ENCODE data around the gene C4orf17. TPM values are rescaled to one million over a fixed set of nuclear protein-coding genes. Genes with fewer than 3 reads are reported as not detected.
"Not testable (repeated sequence)": the region's sequence is repeated elsewhere in the genome, so short reads cannot be mapped to it uniquely, and the experiment has no call there.

The C4orf17 gene
- total and polyA plus RNA-seq, 9 donors, result not detected

DNA sequence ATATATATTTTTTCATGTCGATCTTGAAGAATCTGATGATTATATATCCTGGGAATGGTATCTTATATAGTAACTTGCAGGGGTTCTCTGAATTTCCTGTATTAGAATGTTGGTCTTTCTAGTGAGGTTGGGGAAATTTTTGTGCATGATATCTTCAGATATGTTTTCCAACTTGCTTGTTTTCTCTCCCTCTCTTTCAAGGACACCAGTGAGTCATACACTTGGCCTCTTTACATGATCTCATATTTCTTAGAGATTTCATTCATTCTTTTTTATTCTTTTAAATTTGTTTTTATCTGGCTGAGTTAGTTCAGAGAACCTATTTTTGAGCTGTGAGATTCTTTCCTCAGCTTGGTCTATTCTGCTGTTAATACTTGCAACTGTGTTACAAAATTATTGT is 27.2 kb upstream of the C4orf17 start:
- H3K9me3 ChIP-seq, result peaks cover 0 to 10% of the 10 kb centered on the region in 2 donors
- DNase-seq, result no peak
- no peaks in the 10 kb centered on the region for H3K27me3 ChIP-seq
- intact Hi-C loops (cut with DNase I), result no loop called here
- peaks cover 2% of the 10 kb centered on the region for H3K4me1 ChIP-seq (ENCODE audit: insufficient read depth)
- H3K4me3 ChIP-seq, result no peak overlapping the region
- no peaks in the 10 kb centered on the region for H3K36me3 ChIP-seq
- 75 to 93% (median 84%) methylated on average over 1 of the region's 1 CpG for WGBS, 3 donors
- TF ChIP-seq POLR2A (IDR thresholded peaks at IDR 0.05) (no peak), EP300 (IDR thresholded peaks at IDR 0.05) (no peak)
- TF ChIP-seq, protein P1, sequence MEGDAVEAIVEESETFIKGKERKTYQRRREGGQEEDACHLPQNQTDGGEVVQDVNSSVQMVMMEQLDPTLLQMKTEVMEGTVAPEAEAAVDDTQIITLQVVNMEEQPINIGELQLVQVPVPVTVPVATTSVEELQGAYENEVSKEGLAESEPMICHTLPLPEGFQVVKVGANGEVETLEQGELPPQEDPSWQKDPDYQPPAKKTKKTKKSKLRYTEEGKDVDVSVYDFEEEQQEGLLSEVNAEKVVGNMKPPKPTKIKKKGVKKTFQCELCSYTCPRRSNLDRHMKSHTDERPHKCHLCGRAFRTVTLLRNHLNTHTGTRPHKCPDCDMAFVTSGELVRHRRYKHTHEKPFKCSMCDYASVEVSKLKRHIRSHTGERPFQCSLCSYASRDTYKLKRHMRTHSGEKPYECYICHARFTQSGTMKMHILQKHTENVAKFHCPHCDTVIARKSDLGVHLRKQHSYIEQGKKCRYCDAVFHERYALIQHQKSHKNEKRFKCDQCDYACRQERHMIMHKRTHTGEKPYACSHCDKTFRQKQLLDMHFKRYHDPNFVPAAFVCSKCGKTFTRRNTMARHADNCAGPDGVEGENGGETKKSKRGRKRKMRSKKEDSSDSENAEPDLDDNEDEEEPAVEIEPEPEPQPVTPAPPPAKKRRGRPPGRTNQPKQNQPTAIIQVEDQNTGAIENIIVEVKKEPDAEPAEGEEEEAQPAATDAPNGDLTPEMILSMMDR (IDR thresholded peaks at IDR 0.05), result no peak
- no peak overlapping the region for H3K27ac ChIP-seq

DNA sequence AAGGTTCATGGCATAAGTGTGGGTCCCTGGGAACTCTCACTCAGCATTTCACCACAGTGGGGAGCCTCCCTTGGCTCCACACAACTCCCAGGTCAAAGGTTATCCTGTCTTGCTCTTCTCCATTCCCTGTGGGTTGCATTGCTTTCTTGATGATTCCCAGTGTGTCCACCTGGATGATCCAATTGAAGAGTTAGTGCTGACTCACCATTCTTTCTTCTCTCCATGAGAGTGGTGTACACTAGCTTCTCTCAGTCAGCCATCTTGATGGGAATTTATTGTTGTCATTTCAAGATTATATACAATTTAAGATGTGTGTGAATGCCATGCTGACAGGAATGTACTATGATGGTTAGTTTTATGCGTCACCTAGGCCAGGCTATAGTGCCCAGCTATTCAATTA is 25.6 kb upstream of the C4orf17 start:
- H3K36me3 ChIP-seq, result no peaks in the 10 kb centered on the region
- H3K27me3 ChIP-seq, result no peaks in the 10 kb centered on the region
- WGBS, 3 donors, result 90 to 100% (median 93%) methylated on average over 1 of the region's 1 CpG
- H3K4me3 ChIP-seq, result no peak overlapping the region
- TF ChIP-seq, protein P1 (IDR thresholded peaks at IDR 0.05), result no peak
- TF ChIP-seq POLR2A (IDR thresholded peaks at IDR 0.05), result no peak
- H3K9me3 ChIP-seq, result peaks cover 0 to 10% of the 10 kb centered on the region in 2 donors
- peaks cover 2% of the 10 kb centered on the region for H3K4me1 ChIP-seq (ENCODE audit: insufficient read depth)
- no peak for DNase-seq
- H3K27ac ChIP-seq, result no peak overlapping the region
- intact Hi-C loops (cut with DNase I), result no loop called here

GRCh38 chr4:99486648-99487047 is 24.2 kb upstream of the C4orf17 start:
- H3K4me1 ChIP-seq (ENCODE audit: insufficient read depth); intact Hi-C loops (cut with DNase I); DNase-seq; H3K9me3 ChIP-seq; H3K27ac ChIP-seq; H3K27me3 ChIP-seq; H3K36me3 ChIP-seq; H3K4me3 ChIP-seq: not testable (repeated sequence)
- 58 to 76% (median 71%) methylated on average over 3 of the region's 3 CpGs for WGBS, 3 donors

- Histone ChIP-seq H3K9me3 (peaks cover 0 to 10% of the 10 kb centered on the region in 2 donors), H3K4me3 (no peak overlapping the region), H3K36me3 (no peaks in the 10 kb centered on the region), H3K27ac (no peak overlapping the region), H3K4me1 (ENCODE audit: insufficient read depth) (no peaks in the 10 kb centered on the region), H3K27me3 (no peaks in the 10 kb centered on the region)
- TF ChIP-seq POLR2A (IDR thresholded peaks at IDR 0.05) (no peak), EP300 (IDR thresholded peaks at IDR 0.05) (no peak)
- TF ChIP-seq, protein P1 (IDR thresholded peaks at IDR 0.05), result no peak
- intact Hi-C loops (cut with DNase I), result no loop called here
- no peak for DNase-seq
- 55 to 70% (median 68%) methylated on average over 4 of the region's 4 CpGs for WGBS, 3 donors
Measured at GRCh38 chr4:99490286-99490685, 20.5 kb upstream of the C4orf17 start.

DNA sequence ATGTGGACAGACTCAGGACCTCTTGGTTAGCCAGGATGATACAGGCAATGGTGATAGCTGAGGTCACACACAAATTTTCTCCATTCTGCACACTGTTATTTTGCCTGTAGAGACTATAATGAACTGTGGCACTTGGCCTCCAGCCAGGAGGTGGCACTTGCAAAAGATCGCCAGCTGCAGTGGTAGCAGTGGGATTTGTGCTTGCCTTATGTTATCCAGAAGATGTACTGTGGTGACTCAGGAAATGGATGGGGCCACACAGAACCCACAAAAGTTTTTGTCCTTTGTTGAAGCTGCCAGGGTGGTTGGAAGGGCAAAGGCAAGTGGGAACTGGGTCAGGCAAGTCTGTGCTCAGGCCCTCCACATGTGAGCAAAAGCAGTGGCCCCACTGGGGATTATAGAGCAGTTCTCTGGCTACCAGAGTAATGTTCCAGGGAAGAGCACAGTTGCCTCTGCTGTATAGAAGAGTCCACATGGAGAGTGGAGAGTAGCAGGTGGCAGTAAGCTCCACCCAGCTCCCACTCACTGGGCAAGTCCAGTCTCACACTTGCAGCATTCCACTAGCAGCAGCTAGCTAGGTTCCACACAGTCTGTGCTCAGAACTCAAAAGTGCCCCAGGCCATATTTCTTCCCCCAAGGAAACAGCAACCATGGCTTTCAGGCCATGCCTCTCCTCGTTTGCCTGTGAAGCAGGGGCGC is 5.9 kb upstream of the C4orf17 start:
- TF ChIP-seq POLR2A (IDR thresholded peaks at IDR 0.05) (no peak), EP300 (IDR thresholded peaks at IDR 0.05) (no peak)
- TF ChIP-seq, protein P1 (IDR thresholded peaks at IDR 0.05), result no peak
- Histone ChIP-seq H3K4me3 (no peak overlapping the region), H3K27me3 (no peaks in the 10 kb centered on the region), H3K36me3 (no peaks in the 10 kb centered on the region), H3K4me1 (ENCODE audit: insufficient read depth) (no peaks in the 10 kb centered on the region), H3K9me3 (no peaks in the 10 kb centered on the region), H3K27ac (no peak overlapping the region)
- 82 to 83% (median 83%) methylated on average over 3 of the region's 3 CpGs for WGBS, 3 donors
- intact Hi-C loops (cut with DNase I), result no loop called here
- DNase-seq, result no peak
